IMR-90 (cell line): ENCODE results near the gene PSMD2. TPM values are rescaled to one million over a fixed set of nuclear protein-coding genes. Genes with fewer than 3 reads are reported as not detected.

ENCODE experiments used
- ATAC-seq: fragments of 200-7000 bp; cut with Tn5 transposase; 2 replicates; pipeline ENCODE4 v1.9.1; 2020; ENCODE audit warnings: low read depth, mild to moderate bottlenecking, moderate library complexity
- BruUV-seq: library from RNA; stranded (reverse); fragments of 400-500 nt; replicated peaks from 2 replicates; lab custom pipeline; 2021; lab: Mats Ljungman, UMichigan
- CTCF ChIA-PET: fragments of 300-600 bp; formaldehyde crosslinking; extraction: SDS; loops from one replicate; lab custom pipeline; 2021; ENCODE audit warnings: antibody characterized with exemption; lab: Yijun Ruan, JAX
- POLR2A ChIA-PET: fragments of 300-600 bp; sonication (Branson Sonifier 250); formaldehyde crosslinking; loops from one replicate; lab custom pipeline; 2022; ENCODE audit warnings: antibody characterized with exemption; ENCODE audit not compliant: unreplicated experiment; lab: Charles Lee
- DNase-seq: peaks from one replicate; pipeline ENCODE4 v3.0.0; 2013
- H2AFZ ChIP-seq: replicated peaks from 2 replicates; pipeline ENCODE3; 2013; ENCODE audit warnings: low read length, mild to moderate bottlenecking; ENCODE audit not compliant: poor library complexity
- H2AK5ac ChIP-seq: 2 replicates; pipeline ENCODE4 v1.6.1; 2013; ENCODE audit warnings: low read depth, low read length, inconsistent platforms
- H2AK9ac ChIP-seq: replicated peaks from 2 replicates; pipeline ENCODE3; 2013; ENCODE audit warnings: mild to moderate bottlenecking, low read depth, low read length, moderate library complexity; ENCODE audit not compliant: poor library complexity
- H2BK120ac ChIP-seq: 2 replicates; pipeline ENCODE4 v1.6.1; 2013; ENCODE audit warnings: low read depth, low read length, inconsistent platforms
- H2BK15ac ChIP-seq: 3 replicates; pipeline ENCODE4 v1.6.1; 2013; ENCODE audit warnings: low read depth, low read length, inconsistent platforms
- H2BK20ac ChIP-seq: 2 replicates; pipeline ENCODE4 v1.6.1; 2013; ENCODE audit warnings: low read depth, mild to moderate bottlenecking, inconsistent platforms, low read length, moderate library complexity
- H2BK5ac ChIP-seq: 2 replicates; pipeline ENCODE4 v1.6.1; 2013; ENCODE audit warnings: mild to moderate bottlenecking, low read depth, low read length, inconsistent platforms; ENCODE audit not compliant: poor library complexity, severe bottlenecking
- H3K14ac ChIP-seq: replicated peaks from 2 replicates; pipeline ENCODE4 v1.6.1; 2013; ENCODE audit warnings: low read depth, low read length, inconsistent platforms
- H3K18ac ChIP-seq: 2 replicates; pipeline ENCODE4 v1.6.1; 2013; ENCODE audit warnings: low read depth, low read length, control low read depth
- H3K23ac ChIP-seq: 2 replicates; pipeline ENCODE4 v1.6.1; 2013; ENCODE audit warnings: low read depth, low read length, inconsistent platforms
- H3K27ac ChIP-seq: 2 replicates; pipeline ENCODE4 v1.5.1; 2013; ENCODE audit warnings: mild to moderate bottlenecking, control low read depth, low read length; ENCODE audit not compliant: insufficient read depth
- H3K27me3 ChIP-seq: 2 replicates; pipeline ENCODE4 v1.6.1; 2013; ENCODE audit warnings: low read length; ENCODE audit not compliant: control insufficient read depth, insufficient read depth
- H3K36me3 ChIP-seq: 2 replicates; pipeline ENCODE4 v1.6.1; 2013; ENCODE audit warnings: low read length, mixed read lengths; ENCODE audit not compliant: control insufficient read depth, insufficient read depth
- H3K4ac ChIP-seq: 2 replicates; pipeline ENCODE4 v1.6.1; 2013; ENCODE audit warnings: low read depth, low read length, inconsistent platforms
- H3K4me1 ChIP-seq: 2 replicates; pipeline ENCODE4 v1.6.1; 2013; ENCODE audit warnings: low read length, mixed read lengths; ENCODE audit not compliant: control insufficient read depth, insufficient read depth
- H3K4me2 ChIP-seq: 2 replicates; pipeline ENCODE4 v1.6.1; 2013; ENCODE audit warnings: low read depth, mild to moderate bottlenecking, control low read depth, low read length, moderate library complexity
- H3K4me3 ChIP-seq: 2 replicates; pipeline ENCODE4 v1.5.1; 2013; ENCODE audit warnings: low read depth, mild to moderate bottlenecking, control low read depth, low read length, moderate library complexity; ENCODE audit not compliant: insufficient read depth
- H3K56ac ChIP-seq: 2 replicates; pipeline ENCODE4 v1.6.1; 2013; ENCODE audit warnings: low read length, inconsistent platforms; ENCODE audit not compliant: insufficient read depth; ENCODE audit errors: extremely low read depth
- H3K79me1 ChIP-seq, 2 experiments: 2 replicates each; pipeline ENCODE4 v1.6.1; 2013; ENCODE audit warnings: low read length in 2 of 2, inconsistent platforms in 1 of 2, low read depth in 1 of 2
- H3K9ac ChIP-seq: 2 replicates; pipeline ENCODE4 v1.6.1; 2013; ENCODE audit warnings: low read depth, low read length, control low read depth
- H3K9me1 ChIP-seq: 2 replicates; pipeline ENCODE4 v1.6.1; 2013; ENCODE audit warnings: low read length, inconsistent platforms; ENCODE audit not compliant: insufficient read depth
- H3K9me3 ChIP-seq: 2 replicates; pipeline ENCODE4 v1.6.1; 2013; ENCODE audit warnings: low read length; ENCODE audit not compliant: control insufficient read depth, insufficient read depth
- H4K20me1 ChIP-seq: 2 replicates; pipeline ENCODE4 v1.6.1; 2013; ENCODE audit warnings: low read length, inconsistent platforms; ENCODE audit not compliant: insufficient read depth
- H4K5ac ChIP-seq: 2 replicates; pipeline ENCODE4 v1.6.1; 2013; ENCODE audit warnings: mild to moderate bottlenecking, low read depth, low read length, control low read depth
- H4K8ac ChIP-seq, 2 experiments: 2 replicates each; pipeline ENCODE4 v1.6.1; 2013; ENCODE audit warnings: low read depth in 2 of 2, low read length in 2 of 2, control low read depth in 1 of 2, inconsistent platforms in 1 of 2
- H4K91ac ChIP-seq: 2 replicates; pipeline ENCODE4 v1.6.1; 2013; ENCODE audit warnings: low read depth, low read length, inconsistent platforms; ENCODE audit not compliant: insufficient read depth
- BHLHE40 ChIP-seq: fragments of 150-350 bp; IDR thresholded peaks from 2 replicates; pipeline ENCODE4 v1.6.1; 2016; ENCODE audit warnings: mild to moderate bottlenecking, low read depth, low read length
- CEBPB ChIP-seq: IDR thresholded peaks from 2 replicates; pipeline ENCODE4 v1.6.1; 2012; ENCODE audit warnings: low read depth, low read length, improper control_type of control experiment
- ELK1 ChIP-seq: fragments of 150-350 bp; IDR thresholded peaks from 2 replicates; pipeline ENCODE4 v1.6.1; 2016; ENCODE audit warnings: low read depth, mild to moderate bottlenecking, low read length, moderate library complexity, borderline replicate concordance
- FOS ChIP-seq: fragments of 150-350 bp; IDR thresholded peaks from 2 replicates; pipeline ENCODE4 v1.6.1; 2016; ENCODE audit warnings: low read depth, low read length
- MXI1 ChIP-seq: IDR thresholded peaks from 2 replicates; pipeline ENCODE4 v1.6.1; 2012; ENCODE audit warnings: low read depth, mild to moderate bottlenecking, low read length, moderate library complexity, borderline replicate concordance
- POLR2A ChIP-seq: IDR thresholded peaks from 2 replicates; pipeline ENCODE4 v1.6.1; 2012; ENCODE audit warnings: mild to moderate bottlenecking, low read depth, low read length
- RAD21 ChIP-seq: IDR thresholded peaks from 2 replicates; pipeline ENCODE4 v1.6.1; 2012; ENCODE audit warnings: low read length, improper control_type of control experiment
- SMC3 ChIP-seq: fragments of 150-350 bp; IDR thresholded peaks from 2 replicates; pipeline ENCODE4 v1.6.1; 2016; ENCODE audit warnings: low read depth, mild to moderate bottlenecking, antibody characterized with exemption, low read length, moderate library complexity
- WGBS, 2 experiments: methylation state at CpG; one replicate each; pipeline versions ENCODE4 v1.1.5 to v1.1.7; 2013; ENCODE audit warnings: missing lambda C conversion rate in 2 of 2; ENCODE audit not compliant: insufficient read length in 1 of 2; ENCODE audit errors: extremely low coverage in 2 of 2; 5-methylcytosine and 5-hydroxymethylcytosine counted together
- dilution Hi-C: fragments of 300-500 bp; cut with HindIII; formaldehyde crosslinking; loops from one replicate; pipeline ENCODE4 v1.14.3; 2018; ENCODE audit warnings: low sequenced_read_pairs; ENCODE audit not compliant: unreplicated experiment
- in situ Hi-C: fragments of 300-500 bp; cut with MboI; formaldehyde crosslinking; loops from 3 replicates; pipeline ENCODE4 v1.14.3; 2019; ENCODE audit warnings: low sequenced_read_pairs, inconsistent platforms, mixed read lengths
- intact Hi-C: fragments of 100-400 bp; cut with micrococcal nuclease; formaldehyde crosslinking; loops from 2 replicates; pipeline ENCODE4 v1.10.0; 2022
- polyA plus RNA-seq, 3 experiments: library from polyadenylated mRNA; depleted of rRNA; stranded (reverse); fragments of >200 nt; gene quantifications; 2 replicates each; pipeline ENCODE4 v1.2.3, GENCODE V29; 2012; ENCODE audit warnings: low replicate concordance in 1 of 3
- total RNA-seq: library from RNA; depleted of rRNA; stranded (reverse); fragments of >200 nt; gene quantifications from 2 replicates; pipeline ENCODE4 v1.2.3, GENCODE V29; 2012

Gene PSMD2
- total and polyA plus RNA-seq, 2 of the 4 experiments (the other 2 are of a cell fraction) = 514 to 872 TPM

DNA sequence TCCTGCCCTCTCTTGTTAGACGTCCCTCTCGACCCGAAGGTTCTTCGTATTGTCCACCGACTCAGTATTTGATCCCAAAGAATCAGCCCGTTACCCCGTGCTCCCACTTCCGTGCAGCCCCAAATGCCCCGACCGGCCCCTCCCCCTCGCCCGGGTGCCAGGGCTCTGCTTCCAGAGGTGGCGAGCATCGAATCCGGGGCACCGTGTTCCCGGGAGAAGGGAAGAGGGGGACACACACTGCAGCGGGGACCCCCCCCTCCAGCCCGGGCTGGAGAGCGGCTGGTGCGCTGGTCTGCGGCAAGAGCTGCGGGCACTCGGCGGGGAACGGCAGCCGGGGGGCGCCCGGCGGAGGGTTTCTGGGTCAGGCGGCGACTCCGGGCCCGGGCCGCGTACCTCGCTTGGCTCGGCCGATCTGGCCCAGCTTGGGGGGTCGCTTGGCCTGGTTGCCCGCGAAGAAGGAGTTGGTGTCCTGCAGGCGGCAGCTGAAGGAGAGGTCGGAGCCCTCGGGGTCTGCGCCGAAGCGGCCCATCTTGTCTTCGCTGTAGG, 38.2 kb upstream of the PSMD2 start:
- intact Hi-C loops (no loop called here), in situ Hi-C loops (loop anchor here (25.0 kb wide), 1 partner anchor 798 kb away; no protein-coding TSS in a partner anchor), dilution Hi-C loops (no loop called here)
- no peaks in the 10 kb centered on the region for H3K9me3 ChIP-seq
- no peak overlapping the region for H3K4ac ChIP-seq
- no peak overlapping the region for H2AK5ac ChIP-seq
- H3K14ac ChIP-seq = no peak overlapping the region
- no peaks in the 10 kb centered on the region for H3K9me1 ChIP-seq
- no peak overlapping the region for H3K18ac ChIP-seq
- BruUV-seq = no TSS peak
- no peak overlapping the region for H2AK9ac ChIP-seq
- no peak overlapping the region for H3K56ac ChIP-seq
- DNase-seq = no peak
- no peak overlapping the region for H4K91ac ChIP-seq
- H2BK5ac ChIP-seq = no peak overlapping the region
- WGBS, 2 experiments = 3% methylated on average over 27 of the region's 49 CpGs; no CpG with 5 or more reads in 1 of the 2 experiments
- peak overlapping the region; percentile 84 for H2AFZ ChIP-seq
- peak; percentile 2; the same call in 1 of the 2 replicates for ATAC-seq
- no peak overlapping the region; the same call in 1 of the 2 replicates for H3K27ac ChIP-seq
- peak overlapping the region; percentile 82; the same call in 1 of the 2 replicates for H3K23ac ChIP-seq
- H3K4me1 ChIP-seq = peaks cover 2% of the 10 kb centered on the region; the same call in 1 of the 2 replicates
- H2BK120ac ChIP-seq = no peak overlapping the region
- CTCF ChIA-PET = interaction anchor here (1.1 kb wide), 1 partner anchor 365 kb away, joined by 3 read pairs; no protein-coding TSS in a partner anchor
- H3K27me3 ChIP-seq = peaks cover 37% of the 10 kb centered on the region
- TF ChIP-seq MXI1 (no peak), CEBPB (no peak), POLR2A (no peak), BHLHE40 (no peak), SMC3 (no peak), ELK1 (no peak), FOS (no peak), RAD21 (no peak)
- peak overlapping the region; percentile 72 for H3K4me2 ChIP-seq
- peak overlapping the region; percentile 55 for H3K4me3 ChIP-seq
- H4K8ac ChIP-seq = no peak overlapping the region
- POLR2A ChIA-PET = no interaction called here
- H2BK20ac ChIP-seq = no peak overlapping the region
- no peak overlapping the region for H2BK15ac ChIP-seq
- no peak overlapping the region for H3K9ac ChIP-seq
- H4K5ac ChIP-seq = no peak overlapping the region
- H4K20me1 ChIP-seq = peaks cover 8% of the 10 kb centered on the region
- 0 out of 2 replicates have a peak, but pooled peaks cover 2% of the 10 kb centered on the region for H3K36me3 ChIP-seq
- no peaks in the 10 kb centered on the region for H3K79me1 ChIP-seq
